ENCODE measurements around the gene GNA14. TPM values are rescaled to one million over a fixed set of nuclear protein-coding genes. Genes with fewer than 3 reads are reported as not detected.

The GNA14 gene
- total RNA-seq, 2 experiments from 2014 or later, result not detected

DNA sequence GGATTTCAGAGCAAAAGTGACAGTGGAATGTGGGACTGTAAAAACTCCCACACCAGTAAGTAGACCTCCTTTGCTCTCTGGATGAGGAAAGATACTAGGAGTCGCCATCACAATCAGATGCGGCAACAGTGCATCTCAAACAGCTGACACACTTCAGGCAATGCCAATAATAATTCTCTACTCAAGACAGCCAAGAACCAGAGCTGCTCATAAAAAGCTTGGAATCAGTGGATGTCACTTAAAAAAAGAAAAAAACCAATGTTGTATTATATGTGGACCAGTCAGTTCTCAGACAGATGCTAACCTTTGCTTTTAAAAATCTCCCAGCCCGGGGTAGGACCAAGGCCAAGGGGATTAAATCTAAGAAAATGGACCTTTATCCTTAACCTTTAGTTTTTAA is 185.0 kb downstream of the GNA14 start:
- Histone ChIP-seq H3K9me3 (ENCODE audit: control insufficient read depth in 1 of 2, insufficient read depth in 1 of 2, low read length in 2 of 2) (no peaks in the 10 kb centered on the region), H3K4me1 (ENCODE audit: insufficient read depth, low read length) (no peaks in the 10 kb centered on the region), H3K4me3 (ENCODE audit: low read length) (no peak overlapping the region), H3K27ac (ENCODE audit: low read depth in 1 of 2, low read length in 2 of 2) (no peak overlapping the region), H3K27me3 (ENCODE audit: control insufficient read depth in 1 of 2, insufficient read depth in 2 of 2, low read length in 2 of 2) (peaks cover 0 to 3% of the 10 kb centered on the region in 2 experiments), H3K36me3 (ENCODE audit: insufficient read depth, low read length) (no peaks in the 10 kb centered on the region)
- no peak for DNase-seq
- CTCF ChIA-PET, result no interaction called here
- Mint-ChIP-seq H3K27ac (no peak overlapping the region), H3K27me3 (no peaks in the 10 kb centered on the region), H3K9me3 (no peaks in the 10 kb centered on the region), H3K4me1 (ENCODE audit: low read depth) (peaks cover 1% of the 10 kb centered on the region), H3K36me3 (ENCODE audit: low read depth) (no peaks in the 10 kb centered on the region), H3K4me3 (no peak overlapping the region)
- intact Hi-C loops (cut with DNase I, micrococcal nuclease), result no loop called here
- ATAC-seq (ENCODE audit: poor library complexity), result no peak
- TF ChIP-seq, protein P1, sequence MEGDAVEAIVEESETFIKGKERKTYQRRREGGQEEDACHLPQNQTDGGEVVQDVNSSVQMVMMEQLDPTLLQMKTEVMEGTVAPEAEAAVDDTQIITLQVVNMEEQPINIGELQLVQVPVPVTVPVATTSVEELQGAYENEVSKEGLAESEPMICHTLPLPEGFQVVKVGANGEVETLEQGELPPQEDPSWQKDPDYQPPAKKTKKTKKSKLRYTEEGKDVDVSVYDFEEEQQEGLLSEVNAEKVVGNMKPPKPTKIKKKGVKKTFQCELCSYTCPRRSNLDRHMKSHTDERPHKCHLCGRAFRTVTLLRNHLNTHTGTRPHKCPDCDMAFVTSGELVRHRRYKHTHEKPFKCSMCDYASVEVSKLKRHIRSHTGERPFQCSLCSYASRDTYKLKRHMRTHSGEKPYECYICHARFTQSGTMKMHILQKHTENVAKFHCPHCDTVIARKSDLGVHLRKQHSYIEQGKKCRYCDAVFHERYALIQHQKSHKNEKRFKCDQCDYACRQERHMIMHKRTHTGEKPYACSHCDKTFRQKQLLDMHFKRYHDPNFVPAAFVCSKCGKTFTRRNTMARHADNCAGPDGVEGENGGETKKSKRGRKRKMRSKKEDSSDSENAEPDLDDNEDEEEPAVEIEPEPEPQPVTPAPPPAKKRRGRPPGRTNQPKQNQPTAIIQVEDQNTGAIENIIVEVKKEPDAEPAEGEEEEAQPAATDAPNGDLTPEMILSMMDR (IDR thresholded peaks at IDR 0.05), result no peak
- POLR2A ChIA-PET, result no interaction called here

- ChIA-PET POLR2A (no interaction called here), CTCF (no interaction called here)
- DNase-seq (no peak), ATAC-seq (ENCODE audit: poor library complexity) (no peak)
- Histone ChIP-seq H3K4me3 (ENCODE audit: low read length) (no peak overlapping the region), H3K9me3 (ENCODE audit: control insufficient read depth in 1 of 2, insufficient read depth in 1 of 2, low read length in 2 of 2) (no peaks in the 10 kb centered on the region), H3K27ac (ENCODE audit: low read depth in 1 of 2, low read length in 2 of 2) (no peak overlapping the region), H3K4me1 (ENCODE audit: insufficient read depth, low read length) (no peaks in the 10 kb centered on the region), H3K27me3 (ENCODE audit: control insufficient read depth in 1 of 2, insufficient read depth in 2 of 2, low read length in 2 of 2) (no peaks in the 10 kb centered on the region), H3K36me3 (ENCODE audit: insufficient read depth, low read length) (no peaks in the 10 kb centered on the region)
- intact Hi-C loops (cut with DNase I, micrococcal nuclease), result no loop called here
- no peaks in the 10 kb centered on the region for H3K27me3 Mint-ChIP-seq
- no peaks in the 10 kb centered on the region for H3K36me3 Mint-ChIP-seq (ENCODE audit: low read depth)
- H3K4me3 Mint-ChIP-seq, result no peak overlapping the region
- no peak overlapping the region for H3K27ac Mint-ChIP-seq
- no peaks in the 10 kb centered on the region for H3K9me3 Mint-ChIP-seq
- H3K4me1 Mint-ChIP-seq (ENCODE audit: low read depth), result peaks cover 7% of the 10 kb centered on the region
- TF ChIP-seq, protein P1 (IDR thresholded peaks at IDR 0.05), result no peak
Measured at GRCh38 chr9:77462066-77462465, 186.1 kb downstream of the GNA14 start.

DNA sequence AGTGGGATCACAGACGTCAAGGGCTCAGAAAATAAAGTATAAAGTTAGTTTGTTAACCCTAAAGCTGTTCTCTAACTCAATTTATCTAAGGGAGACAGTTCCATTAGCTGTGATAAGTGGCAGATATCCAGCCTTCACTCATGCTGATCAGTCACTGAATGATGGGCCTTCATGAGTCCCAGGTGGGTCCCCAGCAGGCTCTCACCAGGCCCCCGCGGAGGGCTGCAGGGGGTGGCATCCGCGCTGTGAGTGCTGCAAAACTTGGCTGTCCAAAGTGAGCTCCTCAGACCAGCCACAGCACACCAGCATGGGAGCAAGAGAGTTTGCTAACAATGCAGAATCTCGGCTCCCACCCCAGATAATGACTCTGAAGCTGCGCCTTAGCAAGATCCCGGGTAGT is 187.2 kb downstream of the GNA14 start:
- Mint-ChIP-seq H3K9me3 (no peaks in the 10 kb centered on the region), H3K4me3 (no peak overlapping the region)
- no peaks in the 10 kb centered on the region for H3K36me3 ChIP-seq (ENCODE audit: insufficient read depth, low read length)

More for the DNA sequence above, 187.2 kb downstream of the GNA14 start:
- TF ChIP-seq, protein P1 (IDR thresholded peaks at IDR 0.05), result no peak
- no peak overlapping the region for H3K27ac ChIP-seq (ENCODE audit: low read depth in 1 of 2, low read length in 2 of 2)
- peaks cover 10% of the 10 kb centered on the region for H3K4me1 Mint-ChIP-seq (ENCODE audit: low read depth)
- DNase-seq (no peak), ATAC-seq (ENCODE audit: poor library complexity) (no peak)
- no peaks in the 10 kb centered on the region for H3K4me1 ChIP-seq (ENCODE audit: insufficient read depth, low read length)
- no peaks in the 10 kb centered on the region for H3K36me3 Mint-ChIP-seq (ENCODE audit: low read depth)
- POLR2A ChIA-PET, result no interaction called here
- CTCF ChIA-PET, result no interaction called here
- H3K27me3 ChIP-seq (ENCODE audit: control insufficient read depth in 1 of 2, insufficient read depth in 2 of 2, low read length in 2 of 2), result no peaks in the 10 kb centered on the region
- intact Hi-C loops (cut with DNase I, micrococcal nuclease), result no loop called here
- no peaks in the 10 kb centered on the region for H3K27me3 Mint-ChIP-seq
- H3K27ac Mint-ChIP-seq, result no peak overlapping the region
- H3K4me3 ChIP-seq (ENCODE audit: low read length), result no peak overlapping the region
- no peaks in the 10 kb centered on the region for H3K9me3 ChIP-seq (ENCODE audit: control insufficient read depth in 1 of 2, insufficient read depth in 1 of 2, low read length in 2 of 2)

Measured in CD4-positive, alpha-beta T cell (primary cell).